ENCODE data around the gene GSTA3.
"Not testable (repeated sequence)": the region's sequence is repeated elsewhere in the genome, so short reads cannot be mapped to it uniquely, and the experiment has no call there.

The GSTA3 gene

DNA sequence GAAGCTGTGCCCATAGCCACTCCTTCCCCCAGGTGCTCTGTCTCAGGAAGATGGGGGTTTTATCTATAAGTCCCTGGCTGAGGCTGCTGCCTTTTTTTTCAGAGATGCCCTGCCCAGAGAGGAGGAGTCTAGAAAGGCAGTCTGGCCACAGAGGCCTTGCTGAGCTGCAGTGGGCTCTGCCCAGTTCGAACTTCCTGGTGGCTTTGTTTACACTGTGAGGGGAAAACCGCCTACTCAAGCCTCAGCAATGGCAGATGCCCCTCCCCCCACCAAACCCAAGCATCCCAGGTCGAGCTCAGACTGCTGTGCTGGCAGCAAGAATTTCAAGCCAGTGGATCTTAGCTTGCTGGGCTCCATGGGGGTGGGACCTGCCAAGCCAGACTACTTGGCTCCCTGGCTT, 53.4 kb downstream of the GSTA3 start:
- not testable (repeated sequence) for DNase-seq

DNA sequence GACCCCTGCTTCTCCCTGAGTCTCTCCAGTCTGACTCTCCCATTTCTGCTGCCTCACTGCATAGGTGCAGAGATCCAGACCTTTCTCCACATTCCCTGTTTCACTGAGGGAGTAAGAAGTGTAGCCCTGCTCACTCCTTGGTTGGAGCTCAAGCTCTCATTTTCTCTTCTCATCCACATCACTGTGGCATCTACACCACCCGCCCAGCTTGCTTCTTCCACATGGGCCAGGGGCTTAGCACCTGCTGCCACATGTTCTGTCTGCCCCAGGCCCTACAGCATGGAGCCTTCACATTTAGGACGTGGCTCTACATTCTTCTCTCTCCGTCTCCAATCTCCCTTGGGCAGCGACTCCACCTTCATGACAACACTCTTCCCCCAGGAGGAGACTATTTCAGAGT, 60.4 kb downstream of the GSTA3 start:
- DNase-seq = no peak
